ENCODE data around the gene ACTL10.

Gene ACTL10

DNA sequence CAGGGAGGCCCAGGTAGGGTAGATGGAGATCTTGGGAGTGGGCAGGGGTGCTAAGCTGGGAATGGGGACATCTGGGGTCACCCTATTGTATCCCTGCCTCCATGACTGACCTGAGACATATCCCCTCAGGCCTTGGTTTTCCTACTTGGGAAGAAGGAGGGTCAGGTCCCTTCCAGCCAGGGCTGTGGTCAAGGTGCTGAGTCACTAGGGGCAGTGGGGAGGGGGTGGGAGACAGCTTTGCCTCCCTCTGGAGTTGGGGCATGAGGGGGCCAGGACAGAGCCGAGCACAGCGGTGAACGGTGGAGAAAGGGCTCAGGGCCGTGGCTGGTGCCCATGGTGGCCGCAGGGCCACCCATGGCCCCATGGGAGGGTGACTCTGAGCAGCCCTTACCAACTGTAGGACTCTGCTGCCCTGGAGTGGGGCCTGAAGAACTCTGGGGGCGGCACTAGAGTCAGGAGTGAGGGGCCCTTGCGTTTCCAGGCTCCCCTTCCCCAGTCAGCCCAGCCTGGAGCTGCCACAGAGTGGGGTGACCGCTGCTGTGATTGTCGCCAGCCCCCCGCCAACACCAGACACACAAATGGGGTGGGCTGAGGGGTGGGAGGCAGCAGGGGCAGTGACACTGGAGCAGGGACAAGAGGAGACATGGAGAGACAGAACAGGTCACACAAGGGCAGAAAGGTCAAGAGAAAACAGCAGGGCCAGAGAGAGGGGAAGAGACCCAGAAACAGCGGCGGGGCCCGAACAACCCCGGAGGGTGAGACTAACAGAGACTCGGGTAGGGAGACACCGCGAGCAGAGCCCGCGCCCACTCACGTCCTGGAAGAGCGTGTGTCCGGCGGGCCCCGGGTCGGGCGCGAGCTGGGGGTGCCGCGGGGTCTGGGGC lies 6.9 kb downstream of the ACTL10 start:
- TF ChIP-seq CTCF (IDR thresholded peaks at IDR 0.05; ENCODE audit: control insufficient read depth, insufficient read depth, low read depth, low read length, missing control alignments), result no peak
- DNase-seq (ENCODE audit: low read depth), result no peak
- peak overlapping the region; percentile 76 for H3K4me3 ChIP-seq (ENCODE audit: control insufficient read depth, low read depth, low read length)

DNA sequence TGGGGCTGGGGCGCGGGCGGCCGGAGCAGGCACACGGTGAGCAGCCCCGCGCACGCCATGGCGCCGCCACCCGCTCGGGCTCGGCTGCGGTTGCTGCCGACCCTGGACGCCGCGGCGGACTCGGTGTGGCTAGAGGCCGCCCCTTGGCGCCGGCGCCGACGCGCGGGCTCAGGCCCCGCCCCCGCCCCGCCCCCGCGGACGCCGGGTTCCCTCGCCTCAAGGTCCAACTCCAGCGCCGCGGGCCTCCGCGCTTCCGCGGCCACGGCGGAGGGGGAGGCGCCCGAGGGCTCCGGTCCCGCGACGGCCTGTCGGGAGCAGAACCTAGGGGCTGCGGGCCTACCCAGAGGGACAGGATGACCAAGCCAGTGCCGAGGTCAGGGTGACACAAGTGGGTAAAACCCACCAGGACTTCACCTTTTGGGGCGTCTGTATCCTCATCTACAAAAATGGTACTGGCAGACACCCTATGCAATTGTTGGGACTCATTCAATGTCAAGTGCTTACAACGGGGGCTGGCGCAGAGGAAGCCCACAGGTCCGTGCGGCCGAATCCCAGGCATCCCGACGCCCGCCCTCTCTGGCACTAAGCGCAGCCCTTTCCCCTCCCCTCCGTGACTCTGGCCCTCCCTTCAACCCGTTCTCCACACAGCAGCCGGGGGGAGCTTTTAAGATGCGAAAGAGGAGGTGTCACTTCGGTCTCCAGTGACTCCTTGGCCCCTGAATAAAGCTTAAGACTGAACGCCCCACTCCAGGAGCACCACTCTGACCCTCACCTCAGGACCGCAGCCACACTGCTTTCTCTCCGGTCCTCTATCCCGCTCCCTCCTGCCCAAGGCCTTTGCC lies 7.8 kb downstream of the ACTL10 start, which contains the start of gene NECAB3:
NECAB3 (minus strand) TSS at position 135 of the 842 bp plus-strand sequence; CDS start at position 59, 76 bp downstream.
- no peak for DNase-seq (ENCODE audit: low read depth)
- peak within 1 kb of the TSS; percentile 76 for H3K4me3 ChIP-seq (ENCODE audit: control insufficient read depth, low read depth, low read length)
- TF ChIP-seq CTCF (IDR thresholded peaks at IDR 0.05; ENCODE audit: control insufficient read depth, insufficient read depth, low read depth, low read length, missing control alignments), result no peak

GRCh38 chr20:33675136-33675959 lies 8.6 kb downstream of the ACTL10 start:
- H3K4me3 ChIP-seq (ENCODE audit: control insufficient read depth, low read depth, low read length), result peak overlapping the region; percentile 53
- no peak for DNase-seq (ENCODE audit: low read depth)
- no peak for TF ChIP-seq CTCF (IDR thresholded peaks at IDR 0.05; ENCODE audit: control insufficient read depth, insufficient read depth, low read depth, low read length, missing control alignments)

DNA sequence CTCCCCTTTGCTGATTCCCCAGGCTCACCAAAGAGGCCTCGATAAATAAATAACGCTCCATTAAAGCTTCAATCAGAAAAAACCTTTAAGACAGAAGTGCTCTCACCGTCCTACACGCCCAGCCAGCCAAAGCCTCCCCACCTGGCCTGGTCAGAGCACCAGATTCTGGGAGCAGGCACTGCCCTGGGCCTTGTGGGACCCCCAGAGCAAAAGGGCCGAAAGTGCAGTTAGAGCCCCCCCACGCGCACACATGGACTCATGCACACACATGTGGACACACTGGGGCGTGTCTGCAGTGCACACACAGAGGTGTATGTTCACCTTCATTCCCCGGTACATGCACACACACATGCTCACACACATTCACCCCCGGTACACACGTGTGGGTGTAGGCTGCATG lies 9.4 kb downstream of the ACTL10 start:
- DNase-seq (ENCODE audit: low read depth), result no peak
- no peak for TF ChIP-seq CTCF (IDR thresholded peaks at IDR 0.05; ENCODE audit: control insufficient read depth, insufficient read depth, low read depth, low read length, missing control alignments)
- no peak overlapping the region for H3K4me3 ChIP-seq (ENCODE audit: control insufficient read depth, low read depth, low read length)

DNA sequence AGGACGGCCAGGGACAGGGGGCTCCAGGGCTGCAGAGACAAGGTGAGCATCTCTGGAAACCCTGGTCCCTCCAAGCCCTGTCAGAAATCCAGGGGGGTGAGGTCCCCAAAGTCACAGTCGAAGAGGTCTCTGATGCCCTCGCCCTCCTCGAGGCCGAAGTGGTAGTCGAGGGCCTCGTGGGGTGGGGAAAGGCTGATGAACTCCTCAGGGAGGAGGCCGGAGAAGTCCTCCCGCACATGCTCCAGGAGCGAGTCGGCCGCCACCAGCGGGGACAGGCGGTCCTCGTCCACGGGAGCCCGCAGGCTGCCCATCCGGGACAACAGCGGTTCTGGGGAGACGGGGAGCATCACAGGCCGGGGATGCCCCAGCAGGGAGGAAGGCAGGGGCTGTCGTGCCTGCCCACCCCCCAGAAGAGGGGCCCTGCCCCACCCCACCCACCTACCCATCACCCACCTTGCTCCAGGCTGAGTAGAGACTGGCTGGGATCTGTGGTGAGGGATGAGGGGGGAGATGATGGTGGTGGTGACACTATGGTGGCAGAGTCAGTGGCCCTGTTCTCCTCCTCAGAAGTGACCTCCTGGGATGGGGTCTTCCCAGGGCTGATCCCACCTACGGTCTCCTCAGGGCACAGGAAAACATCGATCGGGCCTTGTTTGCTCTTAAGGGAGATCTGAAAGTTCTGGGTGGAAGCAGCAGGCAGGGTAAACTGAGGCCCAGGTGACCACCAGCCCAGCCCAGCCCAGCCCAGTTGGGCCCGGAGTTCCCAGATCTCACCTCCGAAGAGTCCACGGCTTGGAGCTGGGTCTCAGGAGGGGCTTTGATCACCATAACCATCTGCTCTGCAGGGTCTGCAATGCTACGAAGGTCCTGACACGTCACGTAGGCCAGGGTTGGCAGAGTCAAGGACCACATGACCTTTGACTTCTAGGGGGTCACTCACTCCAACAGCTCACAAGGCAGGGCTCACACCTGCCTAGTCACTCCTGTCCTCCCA lies 10.2 kb downstream of the ACTL10 start:
- no peak for DNase-seq (ENCODE audit: low read depth)
- TF ChIP-seq CTCF (IDR thresholded peaks at IDR 0.05; ENCODE audit: control insufficient read depth, insufficient read depth, low read depth, low read length, missing control alignments), result no peak
- H3K4me3 ChIP-seq (ENCODE audit: control insufficient read depth, low read depth, low read length), result no peak overlapping the region
